ENCODE results near the gene METTL21A. TPM values are rescaled to one million over a fixed set of nuclear protein-coding genes. Genes with fewer than 3 reads are reported as not detected.
A peak's percentile ranks its signal among the peaks of the same experiment; 100 is the strongest.

Gene METTL21A
- total and polyA plus RNA-seq, 2 of the 13 experiments (the other 11 are each of a cell fraction or from before 2014, with no cell fraction given), result 42.4 to 61.2 TPM

- TF ChIP-seq ZFP90 (CRISPR knock-in tag; IDR thresholded peaks at IDR 0.05; ENCODE audit: borderline replicate concordance) (peak; percentile 92), ZNF414 (CRISPR knock-in tag; IDR thresholded peaks at IDR 0.05) (no peak; the same call in none of the 2 replicates), PITX1 (CRISPR knock-in tag; IDR thresholded peaks at IDR 0.05) (peak; percentile 98), ZMYM3 (CRISPR knock-in tag; IDR thresholded peaks at IDR 0.05) (peak; percentile 50; the same call in 1 of the 2 replicates), FOXM1 (CRISPR knock-in tag; IDR thresholded peaks at IDR 0.05) (no peak), PAXIP1 (CRISPR knock-in tag; conservative IDR thresholded peaks at IDR 0.05) (peak; percentile 84), ZNF234 (CRISPR knock-in tag; conservative IDR thresholded peaks at IDR 0.05) (0 out of 2 replicates have a peak, but pooled peaks have one; percentile 48), ASH2L (IDR thresholded peaks at IDR 0.05; ENCODE audit: insufficient read length, low read depth, low read length) (peak; percentile 68), ZKSCAN1 (IDR thresholded peaks at IDR 0.05; ENCODE audit: low read length) (no peak), CBX5 (CRISPR knock-in tag; IDR thresholded peaks at IDR 0.05; ENCODE audit: borderline replicate concordance) (peak; percentile 87), ZNF788 (CRISPR knock-in tag; IDR thresholded peaks at IDR 0.05; ENCODE audit: borderline replicate concordance) (peak; percentile 99), ZFP36 (IDR thresholded peaks at IDR 0.05; ENCODE audit: borderline replicate concordance, low read depth, low read length, partially characterized antibody) (no peak)
- TF ChIP-seq, protein P1, sequence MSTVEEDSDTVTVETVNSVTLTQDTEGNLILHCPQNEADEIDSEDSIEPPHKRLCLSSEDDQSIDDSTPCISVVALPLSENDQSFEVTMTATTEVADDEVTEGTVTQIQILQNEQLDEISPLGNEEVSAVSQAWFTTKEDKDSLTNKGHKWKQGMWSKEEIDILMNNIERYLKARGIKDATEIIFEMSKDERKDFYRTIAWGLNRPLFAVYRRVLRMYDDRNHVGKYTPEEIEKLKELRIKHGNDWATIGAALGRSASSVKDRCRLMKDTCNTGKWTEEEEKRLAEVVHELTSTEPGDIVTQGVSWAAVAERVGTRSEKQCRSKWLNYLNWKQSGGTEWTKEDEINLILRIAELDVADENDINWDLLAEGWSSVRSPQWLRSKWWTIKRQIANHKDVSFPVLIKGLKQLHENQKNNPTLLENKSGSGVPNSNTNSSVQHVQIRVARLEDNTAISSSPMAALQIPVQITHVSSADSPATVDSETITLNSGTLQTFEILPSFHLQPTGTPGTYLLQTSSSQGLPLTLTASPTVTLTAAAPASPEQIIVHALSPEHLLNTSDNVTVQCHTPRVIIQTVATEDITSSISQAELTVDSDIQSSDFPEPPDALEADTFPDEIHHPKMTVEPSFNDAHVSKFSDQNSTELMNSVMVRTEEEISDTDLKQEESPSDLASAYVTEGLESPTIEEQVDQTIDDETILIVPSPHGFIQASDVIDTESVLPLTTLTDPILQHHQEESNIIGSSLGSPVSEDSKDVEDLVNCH (CRISPR knock-in tag; IDR thresholded peaks at IDR 0.05), result peak; percentile 63
- TF ChIP-seq, protein P2, sequence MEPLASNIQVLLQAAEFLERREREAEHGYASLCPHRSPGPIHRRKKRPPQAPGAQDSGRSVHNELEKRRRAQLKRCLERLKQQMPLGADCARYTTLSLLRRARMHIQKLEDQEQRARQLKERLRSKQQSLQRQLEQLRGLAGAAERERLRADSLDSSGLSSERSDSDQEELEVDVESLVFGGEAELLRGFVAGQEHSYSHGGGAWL (CRISPR knock-in tag; IDR thresholded peaks at IDR 0.05), result peak; percentile 4; the same call in 1 of the 2 replicates
- TF ChIP-seq, protein P3, sequence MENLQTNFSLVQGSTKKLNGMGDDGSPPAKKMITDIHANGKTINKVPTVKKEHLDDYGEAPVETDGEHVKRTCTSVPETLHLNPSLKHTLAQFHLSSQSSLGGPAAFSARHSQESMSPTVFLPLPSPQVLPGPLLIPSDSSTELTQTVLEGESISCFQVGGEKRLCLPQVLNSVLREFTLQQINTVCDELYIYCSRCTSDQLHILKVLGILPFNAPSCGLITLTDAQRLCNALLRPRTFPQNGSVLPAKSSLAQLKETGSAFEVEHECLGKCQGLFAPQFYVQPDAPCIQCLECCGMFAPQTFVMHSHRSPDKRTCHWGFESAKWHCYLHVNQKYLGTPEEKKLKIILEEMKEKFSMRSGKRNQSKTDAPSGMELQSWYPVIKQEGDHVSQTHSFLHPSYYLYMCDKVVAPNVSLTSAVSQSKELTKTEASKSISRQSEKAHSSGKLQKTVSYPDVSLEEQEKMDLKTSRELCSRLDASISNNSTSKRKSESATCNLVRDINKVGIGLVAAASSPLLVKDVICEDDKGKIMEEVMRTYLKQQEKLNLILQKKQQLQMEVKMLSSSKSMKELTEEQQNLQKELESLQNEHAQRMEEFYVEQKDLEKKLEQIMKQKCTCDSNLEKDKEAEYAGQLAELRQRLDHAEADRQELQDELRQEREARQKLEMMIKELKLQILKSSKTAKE (CRISPR knock-in tag; IDR thresholded peaks at IDR 0.05; ENCODE audit: borderline replicate concordance), result peak; percentile 73
- TF ChIP-seq, protein P4, sequence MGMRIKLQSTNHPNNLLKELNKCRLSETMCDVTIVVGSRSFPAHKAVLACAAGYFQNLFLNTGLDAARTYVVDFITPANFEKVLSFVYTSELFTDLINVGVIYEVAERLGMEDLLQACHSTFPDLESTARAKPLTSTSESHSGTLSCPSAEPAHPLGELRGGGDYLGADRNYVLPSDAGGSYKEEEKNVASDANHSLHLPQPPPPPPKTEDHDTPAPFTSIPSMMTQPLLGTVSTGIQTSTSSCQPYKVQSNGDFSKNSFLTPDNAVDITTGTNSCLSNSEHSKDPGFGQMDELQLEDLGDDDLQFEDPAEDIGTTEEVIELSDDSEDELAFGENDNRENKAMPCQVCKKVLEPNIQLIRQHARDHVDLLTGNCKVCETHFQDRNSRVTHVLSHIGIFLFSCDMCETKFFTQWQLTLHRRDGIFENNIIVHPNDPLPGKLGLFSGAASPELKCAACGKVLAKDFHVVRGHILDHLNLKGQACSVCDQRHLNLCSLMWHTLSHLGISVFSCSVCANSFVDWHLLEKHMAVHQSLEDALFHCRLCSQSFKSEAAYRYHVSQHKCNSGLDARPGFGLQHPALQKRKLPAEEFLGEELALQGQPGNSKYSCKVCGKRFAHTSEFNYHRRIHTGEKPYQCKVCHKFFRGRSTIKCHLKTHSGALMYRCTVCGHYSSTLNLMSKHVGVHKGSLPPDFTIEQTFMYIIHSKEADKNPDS (CRISPR knock-in tag; IDR thresholded peaks at IDR 0.05), result peak; percentile 83
Measured at GRCh38 chr2:207625014-207625907, at the start of gene METTL21A (continued).

Data from HepG2 (cell line).